ENCODE results near the gene PNMT. TPM values are rescaled to one million over a fixed set of nuclear protein-coding genes. Genes with fewer than 3 reads are reported as not detected.
A peak's percentile ranks its signal among the peaks of the same experiment; 100 is the strongest.

Gene PNMT
- total and polyA plus RNA-seq, 2 of the 13 experiments (the other 11 are each of a cell fraction or from before 2014, with no cell fraction given): 0.25 TPM; not detected in 1

DNA sequence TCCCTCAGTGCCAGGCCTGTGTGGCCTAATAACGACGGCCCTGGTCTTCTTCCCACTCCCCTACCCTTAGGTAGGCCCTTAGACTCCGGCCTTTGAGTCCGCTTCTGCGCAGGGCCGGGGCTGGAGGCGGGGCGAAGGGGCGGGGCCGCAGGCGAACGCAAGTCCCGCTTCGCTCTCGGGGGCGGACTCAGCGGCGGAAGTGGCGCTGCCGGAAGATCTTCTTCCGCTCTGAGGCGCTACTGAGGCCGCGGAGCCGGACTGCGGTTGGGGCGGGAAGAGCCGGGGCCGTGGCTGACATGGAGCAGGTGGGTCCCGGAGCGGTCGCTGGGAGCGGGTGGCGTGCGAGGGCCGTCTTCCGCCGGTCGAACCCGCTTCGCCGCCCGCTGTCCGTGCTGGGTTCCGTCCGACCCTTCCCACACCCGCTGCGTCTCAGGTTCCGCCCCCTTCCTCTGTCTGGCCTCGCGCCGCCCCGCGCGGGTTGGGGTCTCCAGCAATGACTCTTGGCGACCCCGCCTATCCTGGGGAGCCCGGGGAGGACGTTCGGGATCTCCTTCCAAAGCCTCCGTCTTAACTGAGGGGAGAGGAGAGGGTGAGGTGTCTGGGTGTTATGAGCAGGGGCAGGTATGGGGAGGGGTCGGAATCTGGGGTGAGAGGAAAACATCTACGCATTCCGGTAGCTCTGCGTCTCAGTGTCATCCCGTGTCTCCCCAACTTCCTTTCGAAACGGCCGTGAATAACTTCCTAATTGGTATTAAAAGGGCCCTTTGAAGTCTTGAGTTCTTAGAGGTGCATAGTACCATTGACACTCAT is 31.1 kb upstream of the PNMT start, which contains the start of gene STARD3 (continued):
- TF ChIP-seq, protein P1, sequence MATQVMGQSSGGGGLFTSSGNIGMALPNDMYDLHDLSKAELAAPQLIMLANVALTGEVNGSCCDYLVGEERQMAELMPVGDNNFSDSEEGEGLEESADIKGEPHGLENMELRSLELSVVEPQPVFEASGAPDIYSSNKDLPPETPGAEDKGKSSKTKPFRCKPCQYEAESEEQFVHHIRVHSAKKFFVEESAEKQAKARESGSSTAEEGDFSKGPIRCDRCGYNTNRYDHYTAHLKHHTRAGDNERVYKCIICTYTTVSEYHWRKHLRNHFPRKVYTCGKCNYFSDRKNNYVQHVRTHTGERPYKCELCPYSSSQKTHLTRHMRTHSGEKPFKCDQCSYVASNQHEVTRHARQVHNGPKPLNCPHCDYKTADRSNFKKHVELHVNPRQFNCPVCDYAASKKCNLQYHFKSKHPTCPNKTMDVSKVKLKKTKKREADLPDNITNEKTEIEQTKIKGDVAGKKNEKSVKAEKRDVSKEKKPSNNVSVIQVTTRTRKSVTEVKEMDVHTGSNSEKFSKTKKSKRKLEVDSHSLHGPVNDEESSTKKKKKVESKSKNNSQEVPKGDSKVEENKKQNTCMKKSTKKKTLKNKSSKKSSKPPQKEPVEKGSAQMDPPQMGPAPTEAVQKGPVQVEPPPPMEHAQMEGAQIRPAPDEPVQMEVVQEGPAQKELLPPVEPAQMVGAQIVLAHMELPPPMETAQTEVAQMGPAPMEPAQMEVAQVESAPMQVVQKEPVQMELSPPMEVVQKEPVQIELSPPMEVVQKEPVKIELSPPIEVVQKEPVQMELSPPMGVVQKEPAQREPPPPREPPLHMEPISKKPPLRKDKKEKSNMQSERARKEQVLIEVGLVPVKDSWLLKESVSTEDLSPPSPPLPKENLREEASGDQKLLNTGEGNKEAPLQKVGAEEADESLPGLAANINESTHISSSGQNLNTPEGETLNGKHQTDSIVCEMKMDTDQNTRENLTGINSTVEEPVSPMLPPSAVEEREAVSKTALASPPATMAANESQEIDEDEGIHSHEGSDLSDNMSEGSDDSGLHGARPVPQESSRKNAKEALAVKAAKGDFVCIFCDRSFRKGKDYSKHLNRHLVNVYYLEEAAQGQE (IDR thresholded peaks at IDR 0.05; ENCODE audit: borderline replicate concordance in 1 of 2, low read depth in 1 of 2, low read length in 2 of 2): peak in 1 of 2 experiments; percentile 27; a peak in 2 of 4 replicates
- TF ChIP-seq TEAD2 (CRISPR knock-in tag; IDR thresholded peaks at IDR 0.05) (0 out of 2 replicates have a peak, but pooled peaks have one; percentile 34), FOXA1 (IDR thresholded peaks at IDR 0.05) (no peak), FOXA1 (CRISPR knock-in tag; IDR thresholded peaks at IDR 0.05) (no peak; the same call in 1 of the 2 replicates), CREB1 (IDR thresholded peaks at IDR 0.05) (no peak), CREB1 (CRISPR knock-in tag; IDR thresholded peaks at IDR 0.05) (peak; percentile 62; the same call in 1 of the 2 replicates), ZNF678 (CRISPR knock-in tag; IDR thresholded peaks at IDR 0.05) (0 out of 2 replicates have a peak, but pooled peaks have one; percentile 55), REPIN1 (CRISPR knock-in tag; IDR thresholded peaks at IDR 0.05; ENCODE audit: borderline replicate concordance, low read depth) (peak; percentile 68; the same call in 1 of the 2 replicates), RARA (CRISPR knock-in tag; IDR thresholded peaks at IDR 0.05) (no peak; the same call in 1 of the 2 replicates), CC2D1A (CRISPR knock-in tag; IDR thresholded peaks at IDR 0.05) (0 out of 2 replicates have a peak, but pooled peaks have one; percentile 74), ZNF441 (CRISPR knock-in tag; IDR thresholded peaks at IDR 0.05; ENCODE audit: borderline replicate concordance) (peak; percentile 30; the same call in 1 of the 2 replicates), HMGA1 (CRISPR knock-in tag; conservative IDR thresholded peaks at IDR 0.05) (no peak), RBM39 (IDR thresholded peaks at IDR 0.05; ENCODE audit: low read depth, low read length, poor library complexity, severe bottlenecking) (peak; percentile 61), YEATS2 (CRISPR knock-in tag; IDR thresholded peaks at IDR 0.05; ENCODE audit: borderline replicate concordance) (peak; percentile 80), ZNF510 (CRISPR knock-in tag; IDR thresholded peaks at IDR 0.05; ENCODE audit: low read depth) (no peak)
- TF ChIP-seq, protein P2, sequence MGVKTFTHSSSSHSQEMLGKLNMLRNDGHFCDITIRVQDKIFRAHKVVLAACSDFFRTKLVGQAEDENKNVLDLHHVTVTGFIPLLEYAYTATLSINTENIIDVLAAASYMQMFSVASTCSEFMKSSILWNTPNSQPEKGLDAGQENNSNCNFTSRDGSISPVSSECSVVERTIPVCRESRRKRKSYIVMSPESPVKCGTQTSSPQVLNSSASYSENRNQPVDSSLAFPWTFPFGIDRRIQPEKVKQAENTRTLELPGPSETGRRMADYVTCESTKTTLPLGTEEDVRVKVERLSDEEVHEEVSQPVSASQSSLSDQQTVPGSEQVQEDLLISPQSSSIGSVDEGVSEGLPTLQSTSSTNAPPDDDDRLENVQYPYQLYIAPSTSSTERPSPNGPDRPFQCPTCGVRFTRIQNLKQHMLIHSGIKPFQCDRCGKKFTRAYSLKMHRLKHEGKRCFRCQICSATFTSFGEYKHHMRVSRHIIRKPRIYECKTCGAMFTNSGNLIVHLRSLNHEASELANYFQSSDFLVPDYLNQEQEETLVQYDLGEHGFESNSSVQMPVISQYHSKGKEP (CRISPR knock-in tag; IDR thresholded peaks at IDR 0.05): peak; percentile 78; the same call in 1 of the 2 replicates
- TF ChIP-seq, protein P3, sequence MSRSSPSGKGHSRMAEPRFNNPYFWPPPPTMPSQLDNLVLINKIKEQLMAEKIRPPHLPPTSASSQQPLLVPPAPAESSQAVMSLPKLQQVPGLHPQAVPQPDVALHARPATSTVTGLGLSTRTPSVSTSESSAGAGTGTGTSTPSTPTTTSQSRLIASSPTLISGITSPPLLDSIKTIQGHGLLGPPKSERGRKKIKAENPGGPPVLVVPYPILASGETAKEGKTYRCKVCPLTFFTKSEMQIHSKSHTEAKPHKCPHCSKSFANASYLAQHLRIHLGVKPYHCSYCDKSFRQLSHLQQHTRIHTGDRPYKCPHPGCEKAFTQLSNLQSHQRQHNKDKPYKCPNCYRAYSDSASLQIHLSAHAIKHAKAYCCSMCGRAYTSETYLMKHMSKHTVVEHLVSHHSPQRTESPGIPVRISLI (CRISPR knock-in tag; IDR thresholded peaks at IDR 0.05; ENCODE audit: borderline replicate concordance): peak; percentile 37; the same call in 1 of the 2 replicates
- TF ChIP-seq, protein P4, sequence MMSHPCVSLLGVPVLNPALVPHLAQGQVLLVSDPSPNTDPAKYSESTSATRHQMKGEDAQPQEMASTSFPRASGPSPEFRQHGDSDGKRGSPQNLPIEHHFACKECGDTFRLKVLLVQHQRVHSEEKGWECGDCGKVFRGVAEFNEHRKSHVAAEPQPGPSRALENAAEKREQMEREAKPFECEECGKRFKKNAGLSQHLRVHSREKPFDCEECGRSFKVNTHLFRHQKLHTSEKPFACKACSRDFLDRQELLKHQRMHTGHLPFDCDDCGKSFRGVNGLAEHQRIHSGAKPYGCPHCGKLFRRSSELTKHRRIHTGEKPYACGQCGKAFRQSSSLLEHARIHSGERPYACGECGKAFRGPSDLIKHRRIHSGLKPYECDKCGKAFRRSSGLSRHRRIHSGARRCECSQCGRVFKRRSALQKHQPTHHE (CRISPR knock-in tag; IDR thresholded peaks at IDR 0.05; ENCODE audit: borderline replicate concordance): peak; percentile 83
